22Rv1 (cell line): ENCODE data around the gene AK1.

ENCODE experiments used
- CTCF ChIP-seq: fragments of 450-650 bp; IDR thresholded peaks from 2 replicates; pipeline ENCODE4 v1.5.1; 2017; ENCODE audit warnings: mild to moderate bottlenecking
- ZFX ChIP-seq: fragments of 450-650 bp; IDR thresholded peaks from 2 replicates; pipeline ENCODE4 v1.6.1; 2017; ENCODE audit warnings: antibody characterized with exemption, borderline replicate concordance

- TF ChIP-seq CTCF (no peak), ZFX (no peak)
Observed at GRCh38 chr9:127846443-127847177, 30.9 kb downstream of the AK1 start.
